ENCODE data around the gene MAP3K8.
A peak's percentile ranks its signal among the peaks of the same experiment; 100 is the strongest.
"Not testable (repeated sequence)": the region's sequence is repeated elsewhere in the genome, so short reads cannot be mapped to it uniquely, and the experiment has no call there.

The MAP3K8 gene

DNA sequence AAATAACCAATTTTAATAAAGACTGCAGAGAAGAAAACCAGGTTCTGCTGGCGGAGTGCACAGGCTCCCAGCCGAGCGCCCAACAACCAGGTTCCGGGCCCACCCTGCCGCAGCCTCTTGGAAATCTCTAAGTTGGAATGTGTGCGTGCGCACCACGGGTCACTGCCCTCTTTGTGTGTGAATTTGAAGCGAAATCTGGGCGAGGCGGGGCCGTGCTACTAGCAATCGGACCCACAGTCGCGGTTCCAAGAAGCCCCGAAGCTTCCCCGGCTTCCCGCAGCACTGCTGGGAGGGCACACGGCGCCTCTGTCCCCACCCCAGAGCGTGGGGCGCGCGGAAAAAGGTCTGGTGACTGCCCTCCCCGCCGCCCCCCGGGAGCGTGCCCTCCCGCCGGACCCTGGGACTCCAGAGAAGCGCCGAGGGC is 666 bp upstream of the MAP3K8 start:
- ATAC-seq = peak; percentile 61
- TF ChIP-seq ZFP3 (CRISPR knock-in tag; IDR thresholded peaks at IDR 0.05) = no peak
- TF ChIP-seq GLIS3 (CRISPR knock-in tag; IDR thresholded peaks at IDR 0.05) = peak; percentile 9; the same call in 1 of the 2 replicates
- no peak for TF ChIP-seq TCF4 (CRISPR knock-in tag; IDR thresholded peaks at IDR 0.05; ENCODE audit: borderline replicate concordance)

DNA sequence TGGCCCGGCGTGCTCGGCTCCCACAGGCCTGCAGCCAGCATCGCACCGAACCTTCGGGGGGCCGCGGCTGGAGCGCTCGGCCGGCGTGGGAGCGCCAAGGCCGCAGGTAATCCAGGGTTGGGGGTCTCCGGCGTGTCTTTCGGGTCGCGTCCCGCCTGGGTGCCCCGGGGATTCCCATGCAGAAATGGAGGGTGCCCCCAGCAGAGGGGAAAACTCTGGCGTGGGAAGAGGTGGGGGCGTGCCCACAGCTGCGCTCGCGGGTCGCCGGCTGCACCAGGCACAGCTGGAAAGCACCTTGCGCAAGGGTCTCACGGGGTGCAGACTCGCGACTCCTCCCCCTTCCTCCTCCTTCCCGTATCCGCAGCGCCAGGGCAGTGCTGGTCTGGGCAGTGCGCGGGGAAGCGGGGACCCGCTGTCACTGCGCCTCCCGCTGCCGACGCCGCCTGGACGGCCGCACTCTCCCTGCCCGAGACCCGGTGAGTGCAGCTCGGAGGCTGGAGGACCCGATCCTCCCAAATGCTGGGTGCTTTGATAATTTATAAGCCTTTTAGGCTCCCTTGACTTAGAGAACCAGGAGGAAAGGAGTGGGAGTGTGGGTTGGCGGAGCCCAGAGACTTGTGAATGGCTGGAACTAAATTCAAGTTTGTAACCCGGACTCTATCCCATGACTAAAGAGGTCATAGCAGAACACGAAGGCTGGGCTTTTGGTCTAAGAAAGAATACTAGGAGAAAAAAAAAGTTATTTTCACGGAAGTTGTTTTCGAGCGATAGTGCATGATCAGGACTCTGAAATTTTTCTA is 489 bp downstream of the MAP3K8 start:
- ATAC-seq = peak; percentile 52
- TF ChIP-seq, protein P1, sequence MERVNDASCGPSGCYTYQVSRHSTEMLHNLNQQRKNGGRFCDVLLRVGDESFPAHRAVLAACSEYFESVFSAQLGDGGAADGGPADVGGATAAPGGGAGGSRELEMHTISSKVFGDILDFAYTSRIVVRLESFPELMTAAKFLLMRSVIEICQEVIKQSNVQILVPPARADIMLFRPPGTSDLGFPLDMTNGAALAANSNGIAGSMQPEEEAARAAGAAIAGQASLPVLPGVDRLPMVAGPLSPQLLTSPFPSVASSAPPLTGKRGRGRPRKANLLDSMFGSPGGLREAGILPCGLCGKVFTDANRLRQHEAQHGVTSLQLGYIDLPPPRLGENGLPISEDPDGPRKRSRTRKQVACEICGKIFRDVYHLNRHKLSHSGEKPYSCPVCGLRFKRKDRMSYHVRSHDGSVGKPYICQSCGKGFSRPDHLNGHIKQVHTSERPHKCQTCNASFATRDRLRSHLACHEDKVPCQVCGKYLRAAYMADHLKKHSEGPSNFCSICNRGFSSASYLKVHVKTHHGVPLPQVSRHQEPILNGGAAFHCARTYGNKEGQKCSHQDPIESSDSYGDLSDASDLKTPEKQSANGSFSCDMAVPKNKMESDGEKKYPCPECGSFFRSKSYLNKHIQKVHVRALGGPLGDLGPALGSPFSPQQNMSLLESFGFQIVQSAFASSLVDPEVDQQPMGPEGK (CRISPR knock-in tag; IDR thresholded peaks at IDR 0.05; ENCODE audit: borderline replicate concordance) = no peak
- TF ChIP-seq OSR1 (CRISPR knock-in tag; IDR thresholded peaks at IDR 0.05) (no peak), TCF4 (CRISPR knock-in tag; IDR thresholded peaks at IDR 0.05; ENCODE audit: borderline replicate concordance) (no peak), SNAI2 (CRISPR knock-in tag; IDR thresholded peaks at IDR 0.05) (no peak), ARNTL (CRISPR knock-in tag; IDR thresholded peaks at IDR 0.05; ENCODE audit: borderline replicate concordance, low read depth) (no peak), ZFP3 (CRISPR knock-in tag; IDR thresholded peaks at IDR 0.05) (no peak), GLIS3 (CRISPR knock-in tag; IDR thresholded peaks at IDR 0.05) (no peak), ESRRG (CRISPR knock-in tag; IDR thresholded peaks at IDR 0.05) (no peak), ISL1 (CRISPR knock-in tag; IDR thresholded peaks at IDR 0.05) (no peak), ZNF565 (CRISPR knock-in tag; conservative IDR thresholded peaks at IDR 0.05; ENCODE audit: low read depth) (no peak), ZC3H10 (CRISPR knock-in tag; IDR thresholded peaks at IDR 0.05) (no peak), CSDC2 (CRISPR knock-in tag; IDR thresholded peaks at IDR 0.05) (no peak), RARB (CRISPR knock-in tag; IDR thresholded peaks at IDR 0.05) (no peak), PPARA (CRISPR knock-in tag; IDR thresholded peaks at IDR 0.05; ENCODE audit: borderline replicate concordance) (no peak), ZNF70 (CRISPR knock-in tag; IDR thresholded peaks at IDR 0.05) (no peak), TOX (CRISPR knock-in tag; IDR thresholded peaks at IDR 0.05; ENCODE audit: borderline replicate concordance) (no peak)
- TF ChIP-seq, protein P2, sequence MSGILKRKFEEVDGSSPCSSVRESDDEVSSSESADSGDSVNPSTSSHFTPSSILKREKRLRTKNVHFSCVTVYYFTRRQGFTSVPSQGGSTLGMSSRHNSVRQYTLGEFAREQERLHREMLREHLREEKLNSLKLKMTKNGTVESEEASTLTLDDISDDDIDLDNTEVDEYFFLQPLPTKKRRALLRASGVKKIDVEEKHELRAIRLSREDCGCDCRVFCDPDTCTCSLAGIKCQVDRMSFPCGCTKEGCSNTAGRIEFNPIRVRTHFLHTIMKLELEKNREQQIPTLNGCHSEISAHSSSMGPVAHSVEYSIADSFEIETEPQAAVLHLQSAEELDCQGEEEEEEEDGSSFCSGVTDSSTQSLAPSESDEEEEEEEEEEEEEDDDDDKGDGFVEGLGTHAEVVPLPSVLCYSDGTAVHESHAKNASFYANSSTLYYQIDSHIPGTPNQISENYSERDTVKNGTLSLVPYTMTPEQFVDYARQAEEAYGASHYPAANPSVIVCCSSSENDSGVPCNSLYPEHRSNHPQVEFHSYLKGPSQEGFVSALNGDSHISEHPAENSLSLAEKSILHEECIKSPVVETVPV (CRISPR knock-in tag; IDR thresholded peaks at IDR 0.05) = no peak
- TF ChIP-seq, protein P3, sequence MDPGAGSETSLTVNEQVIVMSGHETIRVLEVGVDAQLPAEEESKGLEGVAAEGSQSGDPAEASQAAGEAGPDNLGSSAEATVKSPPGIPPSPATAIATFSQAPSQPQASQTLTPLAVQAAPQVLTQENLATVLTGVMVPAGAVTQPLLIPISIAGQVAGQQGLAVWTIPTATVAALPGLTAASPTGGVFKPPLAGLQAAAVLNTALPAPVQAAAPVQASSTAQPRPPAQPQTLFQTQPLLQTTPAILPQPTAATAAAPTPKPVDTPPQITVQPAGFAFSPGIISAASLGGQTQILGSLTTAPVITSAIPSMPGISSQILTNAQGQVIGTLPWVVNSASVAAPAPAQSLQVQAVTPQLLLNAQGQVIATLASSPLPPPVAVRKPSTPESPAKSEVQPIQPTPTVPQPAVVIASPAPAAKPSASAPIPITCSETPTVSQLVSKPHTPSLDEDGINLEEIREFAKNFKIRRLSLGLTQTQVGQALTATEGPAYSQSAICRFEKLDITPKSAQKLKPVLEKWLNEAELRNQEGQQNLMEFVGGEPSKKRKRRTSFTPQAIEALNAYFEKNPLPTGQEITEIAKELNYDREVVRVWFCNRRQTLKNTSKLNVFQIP (CRISPR knock-in tag; IDR thresholded peaks at IDR 0.05; ENCODE audit: borderline replicate concordance, low read depth) = no peak
- TF ChIP-seq, protein P4, sequence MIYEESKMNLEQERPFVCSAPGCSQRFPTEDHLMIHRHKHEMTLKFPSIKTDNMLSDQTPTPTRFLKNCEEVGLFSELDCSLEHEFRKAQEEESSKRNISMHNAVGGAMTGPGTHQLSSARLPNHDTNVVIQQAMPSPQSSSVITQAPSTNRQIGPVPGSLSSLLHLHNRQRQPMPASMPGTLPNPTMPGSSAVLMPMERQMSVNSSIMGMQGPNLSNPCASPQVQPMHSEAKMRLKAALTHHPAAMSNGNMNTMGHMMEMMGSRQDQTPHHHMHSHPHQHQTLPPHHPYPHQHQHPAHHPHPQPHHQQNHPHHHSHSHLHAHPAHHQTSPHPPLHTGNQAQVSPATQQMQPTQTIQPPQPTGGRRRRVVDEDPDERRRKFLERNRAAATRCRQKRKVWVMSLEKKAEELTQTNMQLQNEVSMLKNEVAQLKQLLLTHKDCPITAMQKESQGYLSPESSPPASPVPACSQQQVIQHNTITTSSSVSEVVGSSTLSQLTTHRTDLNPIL (CRISPR knock-in tag; IDR thresholded peaks at IDR 0.05; ENCODE audit: low read depth) = no peak

DNA sequence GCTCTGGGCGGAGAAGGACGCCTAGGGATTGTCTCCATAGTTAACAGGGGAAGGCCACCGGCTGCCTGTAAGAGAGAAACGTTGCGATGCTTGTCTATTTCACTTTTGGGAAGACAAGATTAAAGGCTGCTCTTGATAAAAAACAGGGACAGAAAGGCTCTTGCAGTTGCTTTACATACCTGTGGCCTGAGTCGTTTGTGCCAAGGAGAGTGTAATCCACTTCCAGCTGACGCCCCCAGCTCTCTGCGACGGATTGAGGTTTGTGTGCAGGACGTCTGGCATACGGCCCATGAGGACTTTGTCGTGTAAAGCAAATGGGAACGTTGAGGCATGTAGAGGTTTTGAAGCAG is 1.1 kb downstream of the MAP3K8 start:
- TF ChIP-seq ZNF565 (CRISPR knock-in tag; conservative IDR thresholded peaks at IDR 0.05; ENCODE audit: low read depth) (no peak), CSDC2 (CRISPR knock-in tag; IDR thresholded peaks at IDR 0.05) (no peak), ESRRG (CRISPR knock-in tag; IDR thresholded peaks at IDR 0.05) (no peak), SNAI2 (CRISPR knock-in tag; IDR thresholded peaks at IDR 0.05) (no peak)
- TF ChIP-seq, protein P5, sequence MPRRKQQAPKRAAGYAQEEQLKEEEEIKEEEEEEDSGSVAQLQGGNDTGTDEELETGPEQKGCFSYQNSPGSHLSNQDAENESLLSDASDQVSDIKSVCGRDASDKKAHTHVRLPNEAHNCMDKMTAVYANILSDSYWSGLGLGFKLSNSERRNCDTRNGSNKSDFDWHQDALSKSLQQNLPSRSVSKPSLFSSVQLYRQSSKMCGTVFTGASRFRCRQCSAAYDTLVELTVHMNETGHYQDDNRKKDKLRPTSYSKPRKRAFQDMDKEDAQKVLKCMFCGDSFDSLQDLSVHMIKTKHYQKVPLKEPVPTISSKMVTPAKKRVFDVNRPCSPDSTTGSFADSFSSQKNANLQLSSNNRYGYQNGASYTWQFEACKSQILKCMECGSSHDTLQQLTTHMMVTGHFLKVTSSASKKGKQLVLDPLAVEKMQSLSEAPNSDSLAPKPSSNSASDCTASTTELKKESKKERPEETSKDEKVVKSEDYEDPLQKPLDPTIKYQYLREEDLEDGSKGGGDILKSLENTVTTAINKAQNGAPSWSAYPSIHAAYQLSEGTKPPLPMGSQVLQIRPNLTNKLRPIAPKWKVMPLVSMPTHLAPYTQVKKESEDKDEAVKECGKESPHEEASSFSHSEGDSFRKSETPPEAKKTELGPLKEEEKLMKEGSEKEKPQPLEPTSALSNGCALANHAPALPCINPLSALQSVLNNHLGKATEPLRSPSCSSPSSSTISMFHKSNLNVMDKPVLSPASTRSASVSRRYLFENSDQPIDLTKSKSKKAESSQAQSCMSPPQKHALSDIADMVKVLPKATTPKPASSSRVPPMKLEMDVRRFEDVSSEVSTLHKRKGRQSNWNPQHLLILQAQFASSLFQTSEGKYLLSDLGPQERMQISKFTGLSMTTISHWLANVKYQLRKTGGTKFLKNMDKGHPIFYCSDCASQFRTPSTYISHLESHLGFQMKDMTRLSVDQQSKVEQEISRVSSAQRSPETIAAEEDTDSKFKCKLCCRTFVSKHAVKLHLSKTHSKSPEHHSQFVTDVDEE (CRISPR knock-in tag; IDR thresholded peaks at IDR 0.05) = no peak
- TF ChIP-seq, protein P3 (CRISPR knock-in tag; IDR thresholded peaks at IDR 0.05; ENCODE audit: borderline replicate concordance, low read depth) = no peak
- ATAC-seq = peak; percentile 2; the same call in 2 of the 3 replicates

DNA sequence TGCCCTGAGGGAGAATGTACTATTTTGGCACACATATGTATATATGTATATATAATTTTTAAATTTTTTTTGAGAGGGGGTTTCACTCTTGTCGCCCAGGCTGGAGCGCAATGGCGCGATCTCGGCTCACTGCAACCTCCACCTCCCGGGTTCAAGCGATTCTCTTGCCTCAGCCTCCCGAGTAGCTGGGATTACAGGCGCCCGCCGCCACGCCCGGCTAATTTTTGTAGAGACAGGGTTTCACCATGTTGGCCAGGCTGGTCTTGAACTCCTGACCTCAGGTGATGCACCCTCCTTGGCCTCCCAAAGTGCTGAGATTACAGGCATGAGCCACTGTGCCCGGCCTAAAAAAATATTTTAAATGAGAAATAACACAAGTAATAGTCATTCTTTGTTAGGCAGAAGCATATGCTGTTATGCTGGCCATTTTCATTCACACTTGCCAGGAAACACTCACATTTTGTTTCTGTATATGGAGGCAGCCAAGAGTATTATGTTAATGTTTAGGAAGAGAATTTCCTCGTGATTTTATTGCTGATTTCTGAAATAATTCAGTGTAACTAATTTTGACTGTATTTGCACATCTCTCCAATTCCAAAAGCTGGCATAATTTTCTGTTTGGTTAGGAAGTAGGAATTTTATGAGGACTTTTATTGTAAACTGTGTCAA is 1.6 kb downstream of the MAP3K8 start:
- not testable (repeated sequence) for ATAC-seq

All from SK-N-SH treated with all-trans-retinoic acid at 6 μM for 48 hours (cell line).